ENCODE results near the gene MSI2. TPM values are rescaled to one million over a fixed set of nuclear protein-coding genes. Genes with fewer than 3 reads are reported as not detected.

MSI2 gene
- total RNA-seq, 1 donor from 2014 or later: 26.6 TPM

GRCh38 chr17:57649191-57649590 lies 392.9 kb downstream of the MSI2 start:
- TF ChIP-seq CTCF (conservative IDR thresholded peaks at IDR 0.05; ENCODE audit: low read depth, low read length): no peak
- no peak for DNase-seq (ENCODE audit: low read depth)
- H3K4me3 ChIP-seq (ENCODE audit: low read depth, low read length): no peak overlapping the region

- TF ChIP-seq CTCF (conservative IDR thresholded peaks at IDR 0.05; ENCODE audit: low read depth, low read length): no peak
- DNase-seq (ENCODE audit: low read depth): no peak
- no peak overlapping the region for H3K4me3 ChIP-seq (ENCODE audit: low read depth, low read length)
These were observed 393.6 kb downstream of the MSI2 start for GRCh38 chr17:57649731-57650484.

- no peak overlapping the region for H3K4me3 ChIP-seq (ENCODE audit: low read depth, low read length)
- no peak for TF ChIP-seq CTCF (conservative IDR thresholded peaks at IDR 0.05; ENCODE audit: low read depth, low read length)
- DNase-seq (ENCODE audit: low read depth): no peak
These were observed 394.2 kb downstream of the MSI2 start for GRCh38 chr17:57650548-57650947.

- H3K4me3 ChIP-seq (ENCODE audit: low read depth, low read length): no peak overlapping the region
These were observed 395.1 kb downstream of the MSI2 start for GRCh38 chr17:57651451-57651850.

GRCh38 chr17:57651996-57652395 lies 395.7 kb downstream of the MSI2 start:
- no peak overlapping the region for H3K4me3 ChIP-seq (ENCODE audit: low read depth, low read length)
- DNase-seq (ENCODE audit: low read depth): no peak
- TF ChIP-seq CTCF (conservative IDR thresholded peaks at IDR 0.05; ENCODE audit: low read depth, low read length): no peak

More at GRCh38 chr17:57651451-57651850, 395.1 kb downstream of the MSI2 start:
- DNase-seq (ENCODE audit: low read depth): no peak
- TF ChIP-seq CTCF (conservative IDR thresholded peaks at IDR 0.05; ENCODE audit: low read depth, low read length): no peak

GRCh38 chr17:57652811-57653210 lies 396.5 kb downstream of the MSI2 start:
- no peak for DNase-seq (ENCODE audit: low read depth)
- no peak overlapping the region for H3K4me3 ChIP-seq (ENCODE audit: low read depth, low read length)
- TF ChIP-seq CTCF (conservative IDR thresholded peaks at IDR 0.05; ENCODE audit: low read depth, low read length): no peak

GRCh38 chr17:57653279-57653678 lies 397.0 kb downstream of the MSI2 start:
- TF ChIP-seq CTCF (conservative IDR thresholded peaks at IDR 0.05; ENCODE audit: low read depth, low read length): no peak

More at GRCh38 chr17:57653279-57653678, 397.0 kb downstream of the MSI2 start:
- no peak for DNase-seq (ENCODE audit: low read depth)
- no peak overlapping the region for H3K4me3 ChIP-seq (ENCODE audit: low read depth, low read length)
